ENCODE measurements around the gene MRPL55. TPM values are rescaled to one million over a fixed set of nuclear protein-coding genes. Genes with fewer than 3 reads are reported as not detected.

Gene MRPL55
- total RNA-seq, 2 donors from 2014 or later: 57.6 to 66.7 TPM

GRCh38 chr1:228148935-228149405 is 39.9 kb upstream of the MRPL55 start:
- Histone ChIP-seq H3K27me3 (ENCODE audit: control insufficient read depth, insufficient read depth, low read length, poor library complexity, severe bottlenecking) (no peaks in the 10 kb centered on the region), H3K4me3 (ENCODE audit: low read length) (no peak overlapping the region), H3K27ac (ENCODE audit: low read depth, low read length) (peak overlapping the region; percentile 49), H3K36me3 (ENCODE audit: control insufficient read depth, insufficient read depth, low read length) (peaks cover 3% of the 10 kb centered on the region), H3K9ac (ENCODE audit: extremely low read depth, low read length, poor library complexity, severe bottlenecking) (no peak overlapping the region), H3K4me1 (ENCODE audit: control insufficient read depth, insufficient read depth, low read length) (peaks cover 2% of the 10 kb centered on the region), H3K9me3 (ENCODE audit: control insufficient read depth, low read length) (no peaks in the 10 kb centered on the region)
- Mint-ChIP-seq H3K9me3 (no peaks in the 10 kb centered on the region), H3K4me3 (no peak overlapping the region), H3K27ac (no peak overlapping the region), H3K36me3 (ENCODE audit: low read depth) (no peaks in the 10 kb centered on the region), H3K27me3 (ENCODE audit: insufficient read depth) (no peaks in the 10 kb centered on the region), H3K4me1 (no peaks in the 10 kb centered on the region)
- 90 to 92% methylated on average over 5 to 8 of the region's 8 CpGs for WGBS, 2 experiments (ENCODE audit: insufficient coverage in 1 of 2, insufficient read length in 1 of 2)
- no peak for TF ChIP-seq CTCF (conservative IDR thresholded peaks at IDR 0.05)
- peak; percentile 43 for DNase-seq

- 90 to 92% methylated on average over 8 to 18 of the region's 18 CpGs for WGBS, 2 experiments (ENCODE audit: insufficient coverage in 1 of 2, insufficient read length in 1 of 2)
- DNase-seq: no peak
- no peaks in the 10 kb centered on the region for H3K9me3 Mint-ChIP-seq
- H3K36me3 Mint-ChIP-seq (ENCODE audit: low read depth): no peaks in the 10 kb centered on the region
- Histone ChIP-seq H3K4me1 (ENCODE audit: control insufficient read depth, insufficient read depth, low read length) (peaks cover 3% of the 10 kb centered on the region), H3K27ac (ENCODE audit: low read depth, low read length) (no peak overlapping the region), H3K9me3 (ENCODE audit: control insufficient read depth, low read length) (no peaks in the 10 kb centered on the region), H3K9ac (ENCODE audit: extremely low read depth, low read length, poor library complexity, severe bottlenecking) (no peak overlapping the region), H3K27me3 (ENCODE audit: control insufficient read depth, insufficient read depth, low read length, poor library complexity, severe bottlenecking) (no peaks in the 10 kb centered on the region), H3K4me3 (ENCODE audit: low read length) (no peak overlapping the region), H3K36me3 (ENCODE audit: control insufficient read depth, insufficient read depth, low read length) (peaks cover 3% of the 10 kb centered on the region)
- TF ChIP-seq CTCF (conservative IDR thresholded peaks at IDR 0.05): no peak
- no peak overlapping the region for H3K4me3 Mint-ChIP-seq
- no peaks in the 10 kb centered on the region for H3K4me1 Mint-ChIP-seq
- H3K27ac Mint-ChIP-seq: no peak overlapping the region
- no peaks in the 10 kb centered on the region for H3K27me3 Mint-ChIP-seq (ENCODE audit: insufficient read depth)
Observed at GRCh38 chr1:228148196-228148861, 39.2 kb upstream of the MRPL55 start.

GRCh38 chr1:228147768-228148167 is 38.7 kb upstream of the MRPL55 start:
- peaks cover 3% of the 10 kb centered on the region for H3K4me1 ChIP-seq (ENCODE audit: control insufficient read depth, insufficient read depth, low read length)
- Mint-ChIP-seq H3K4me1 (no peaks in the 10 kb centered on the region), H3K36me3 (ENCODE audit: low read depth) (no peaks in the 10 kb centered on the region), H3K27me3 (ENCODE audit: insufficient read depth) (no peaks in the 10 kb centered on the region), H3K9me3 (no peaks in the 10 kb centered on the region), H3K4me3 (no peak overlapping the region), H3K27ac (no peak overlapping the region)
- H3K4me3 ChIP-seq (ENCODE audit: low read length): no peak overlapping the region
- no peak overlapping the region for H3K9ac ChIP-seq (ENCODE audit: extremely low read depth, low read length, poor library complexity, severe bottlenecking)
- no peak for DNase-seq
- no peak overlapping the region for H3K27ac ChIP-seq (ENCODE audit: low read depth, low read length)
- WGBS, 2 experiments (ENCODE audit: insufficient coverage in 1 of 2, insufficient read length in 1 of 2): 92% methylated on average over 2 to 4 of the region's 4 CpGs
- H3K27me3 ChIP-seq (ENCODE audit: control insufficient read depth, insufficient read depth, low read length, poor library complexity, severe bottlenecking): no peaks in the 10 kb centered on the region
- H3K9me3 ChIP-seq (ENCODE audit: control insufficient read depth, low read length): no peaks in the 10 kb centered on the region
- no peak for TF ChIP-seq CTCF (conservative IDR thresholded peaks at IDR 0.05)
- peaks cover 3% of the 10 kb centered on the region for H3K36me3 ChIP-seq (ENCODE audit: control insufficient read depth, insufficient read depth, low read length)

Measured in endodermal cell (in vitro differentiated cells).